Mucosa of gallbladder (tissue), 1 donor: ENCODE measurements around the gene MAZ. TPM values are rescaled to one million over a fixed set of nuclear protein-coding genes. Genes with fewer than 3 reads are reported as not detected.
"Not testable (repeated sequence)": the region's sequence is repeated elsewhere in the genome, so short reads cannot be mapped to it uniquely, and the experiment has no call there.

Experiments
- DNase-seq: peaks from one replicate; pipeline ENCODE4 v3.0.0-alpha.2; 2020; ENCODE audit warnings: low spot score
- total RNA-seq: library from RNA; stranded (reverse); gene quantifications from one replicate; pipeline ENCODE4 v1.2.1, GENCODE V29; 2021
- donor health status: DM: no; HTN: no; CAD: no.

MAZ gene
- 192 TPM for total RNA-seq

- no peak for DNase-seq
These were observed at the start of gene MAZ for GRCh38 chr16:29806099-29806579. Gene MAZ (plus strand): TSS chr16:29806529. CDS start chr16:29806702, 173 bp downstream.

DNA sequence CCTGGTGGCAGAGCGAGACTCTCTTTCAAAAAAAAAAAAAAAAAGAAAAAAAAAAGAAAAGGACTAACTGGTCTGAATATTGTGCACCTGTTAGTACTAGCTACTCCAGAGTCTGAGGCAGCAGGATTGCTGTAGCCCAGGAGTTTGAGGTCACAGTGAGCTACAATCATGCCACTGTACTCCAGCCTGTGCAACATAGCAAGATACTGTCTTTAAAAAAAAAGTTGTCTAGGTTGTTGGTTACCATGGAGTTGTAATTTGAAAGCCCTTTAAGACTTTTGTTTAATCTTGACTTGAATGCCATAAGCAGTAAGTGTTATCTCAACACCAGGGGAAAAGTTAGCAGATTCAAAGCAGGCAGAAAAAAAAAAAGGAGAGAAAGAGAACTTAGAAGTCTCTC lies 49.7 kb upstream of the MAZ start:
- no peak for DNase-seq

- DNase-seq: not testable (repeated sequence)
These were observed 49.2 kb upstream of the MAZ start for GRCh38 chr16:29757086-29757485.

- DNase-seq: peak; percentile 17
These were observed 48.3 kb upstream of the MAZ start for GRCh38 chr16:29757950-29758466.

DNA sequence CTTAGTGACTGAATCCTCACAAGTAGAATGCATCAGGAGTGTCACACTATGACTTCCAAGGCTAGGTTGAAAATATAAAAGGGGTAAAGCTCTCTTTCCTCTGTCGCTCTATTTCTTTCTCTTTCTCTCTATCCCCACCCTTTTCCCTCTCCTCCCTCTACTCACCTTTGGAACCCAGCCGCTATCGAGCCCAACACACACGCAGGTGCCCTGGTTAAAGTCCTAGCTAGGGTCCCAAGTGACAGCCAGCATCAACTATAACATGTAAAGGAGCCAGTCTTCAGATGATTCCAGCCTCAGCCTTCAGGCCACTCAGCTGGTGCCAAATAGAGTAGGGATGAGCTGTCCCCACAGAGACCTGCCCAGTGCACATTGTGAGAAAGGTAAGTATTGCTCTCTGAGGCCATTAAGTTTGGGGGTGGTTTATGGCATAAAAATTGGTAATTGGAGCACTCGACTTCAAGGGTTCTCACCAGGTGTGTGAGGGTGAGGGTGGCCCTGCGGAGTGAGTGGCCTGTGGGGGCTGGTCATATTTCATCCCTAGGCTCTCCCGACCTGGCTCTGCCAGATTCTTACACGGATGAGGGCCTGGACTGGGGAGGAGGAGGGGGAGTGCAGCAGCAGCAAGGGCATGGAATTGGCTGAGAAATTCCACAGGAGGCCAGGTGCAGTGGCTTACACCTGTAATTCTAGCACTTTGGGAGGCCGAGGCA lies 45.6 kb upstream of the MAZ start:
- no peak for DNase-seq

DNA sequence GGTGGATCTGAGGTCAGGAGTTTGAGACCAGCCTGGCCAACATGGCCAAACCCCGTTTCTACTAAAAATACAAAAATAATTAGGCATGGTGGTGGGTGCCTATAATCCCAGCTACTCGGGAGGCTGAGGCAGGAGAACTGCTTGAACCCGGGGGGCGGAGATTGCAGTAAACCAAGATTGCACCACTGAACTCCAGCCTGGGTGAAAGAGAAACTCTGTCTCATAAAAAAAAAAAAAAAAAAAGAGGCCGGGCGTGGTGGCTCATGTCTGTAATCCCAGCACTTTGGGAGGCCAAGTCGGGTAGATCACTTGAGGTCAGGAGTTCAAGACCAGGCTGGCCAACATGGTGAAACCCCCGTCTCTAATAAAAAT lies 45.1 kb upstream of the MAZ start:
- not testable (repeated sequence) for DNase-seq

- peak; percentile 51 for DNase-seq
These were observed 44.4 kb upstream of the MAZ start for GRCh38 chr16:29761882-29762281.

DNA sequence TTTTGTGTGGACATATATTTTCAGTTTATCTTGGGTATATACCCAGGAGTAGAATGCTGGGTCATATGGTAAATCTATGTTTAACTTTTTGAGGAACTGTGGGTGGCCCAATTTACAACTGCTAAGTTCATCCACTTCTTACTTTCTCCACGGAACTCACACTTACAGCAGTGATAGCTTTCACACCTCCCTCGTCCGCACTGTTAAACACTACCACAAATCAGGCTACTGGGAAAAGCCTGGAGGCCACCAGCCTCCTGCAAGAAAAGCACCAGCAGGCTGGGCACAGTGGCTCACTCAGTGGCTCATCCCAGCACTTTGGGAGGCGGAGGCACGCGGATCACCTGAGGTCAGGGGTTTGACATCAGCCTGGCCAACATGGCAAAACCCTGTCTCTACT lies 43.0 kb upstream of the MAZ start:
- no peak for DNase-seq

GRCh38 chr16:29765167-29766032 lies 40.9 kb upstream of the MAZ start:
- DNase-seq: peak; percentile 80

- no peak for DNase-seq
These were observed 39.8 kb upstream of the MAZ start for GRCh38 chr16:29766571-29766970.

GRCh38 chr16:29767062-29767461 lies 39.3 kb upstream of the MAZ start:
- DNase-seq: no peak

GRCh38 chr16:29769507-29769906 lies 36.8 kb upstream of the MAZ start:
- DNase-seq: no peak

DNA sequence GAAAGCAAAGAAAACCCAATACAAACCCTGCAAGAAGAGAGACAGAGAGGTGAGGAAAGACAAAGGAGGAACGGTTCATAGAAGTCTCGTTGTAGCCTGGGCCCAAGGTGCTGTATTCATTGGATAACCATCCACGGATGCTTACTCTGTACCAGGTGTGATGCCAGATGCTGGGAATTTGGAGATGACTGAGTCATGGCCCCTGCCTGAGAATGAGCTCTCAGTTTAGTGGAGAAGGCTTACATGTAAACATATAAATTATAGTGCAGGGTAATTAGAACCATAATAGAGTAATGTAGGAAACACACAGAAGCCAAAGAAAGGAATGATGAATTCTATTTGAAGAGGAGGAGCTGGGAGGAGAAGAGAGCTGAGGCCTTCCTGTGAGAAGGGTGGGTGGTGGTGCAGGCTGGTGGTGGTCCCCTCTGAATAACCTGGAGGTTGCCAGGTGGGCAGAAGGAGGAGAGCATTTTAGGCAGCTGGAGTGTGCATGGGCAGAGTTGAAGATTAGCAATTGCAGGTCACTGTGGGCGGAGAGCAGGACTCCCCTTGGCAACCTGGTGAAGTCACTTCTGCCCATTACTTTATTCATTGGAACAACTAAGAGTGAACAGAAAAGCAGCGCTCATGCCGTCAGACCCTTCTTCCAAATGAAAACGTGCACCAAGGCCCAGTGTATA lies 35.9 kb upstream of the MAZ start:
- no peak for DNase-seq

DNA sequence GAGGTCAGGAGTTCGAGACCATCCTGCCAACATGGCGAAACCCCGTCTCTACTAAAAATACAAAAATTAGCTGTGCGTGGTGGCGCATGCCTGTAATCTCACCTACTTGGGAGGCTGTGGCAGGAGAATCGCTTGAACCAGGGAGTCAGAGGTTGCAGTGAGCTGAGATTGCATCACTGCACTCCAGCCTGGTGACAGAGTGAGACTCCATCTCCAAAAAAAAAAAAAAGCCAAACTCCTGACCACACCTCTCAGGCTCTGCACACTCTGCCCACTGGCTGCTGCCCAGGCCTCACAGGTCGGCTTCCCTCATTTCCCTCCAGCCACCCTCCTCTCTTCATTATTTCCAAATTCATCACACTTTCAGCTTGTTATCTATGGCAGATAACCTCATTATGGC lies 34.0 kb upstream of the MAZ start:
- not testable (repeated sequence) for DNase-seq

DNA sequence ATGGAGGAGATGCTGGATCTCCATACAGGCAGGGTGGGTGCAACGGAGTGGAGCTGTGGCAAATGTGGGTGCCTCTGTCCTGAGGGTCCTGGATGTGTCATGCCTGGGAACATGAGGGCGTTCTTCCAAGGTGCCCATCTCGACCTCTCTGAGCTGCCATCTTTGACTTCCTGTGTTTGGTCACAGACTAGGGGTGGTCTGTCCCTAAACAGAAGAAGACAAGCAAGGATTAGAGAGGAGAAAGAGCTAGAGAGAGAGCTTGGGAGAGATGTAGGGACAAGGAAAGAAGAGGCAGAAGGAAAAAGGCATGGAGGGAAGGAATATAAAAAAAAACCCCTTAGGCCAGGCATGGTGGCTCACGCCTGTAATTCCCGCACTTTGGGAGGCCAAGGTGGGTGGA lies 31.6 kb upstream of the MAZ start:
- no peak for DNase-seq

DNA sequence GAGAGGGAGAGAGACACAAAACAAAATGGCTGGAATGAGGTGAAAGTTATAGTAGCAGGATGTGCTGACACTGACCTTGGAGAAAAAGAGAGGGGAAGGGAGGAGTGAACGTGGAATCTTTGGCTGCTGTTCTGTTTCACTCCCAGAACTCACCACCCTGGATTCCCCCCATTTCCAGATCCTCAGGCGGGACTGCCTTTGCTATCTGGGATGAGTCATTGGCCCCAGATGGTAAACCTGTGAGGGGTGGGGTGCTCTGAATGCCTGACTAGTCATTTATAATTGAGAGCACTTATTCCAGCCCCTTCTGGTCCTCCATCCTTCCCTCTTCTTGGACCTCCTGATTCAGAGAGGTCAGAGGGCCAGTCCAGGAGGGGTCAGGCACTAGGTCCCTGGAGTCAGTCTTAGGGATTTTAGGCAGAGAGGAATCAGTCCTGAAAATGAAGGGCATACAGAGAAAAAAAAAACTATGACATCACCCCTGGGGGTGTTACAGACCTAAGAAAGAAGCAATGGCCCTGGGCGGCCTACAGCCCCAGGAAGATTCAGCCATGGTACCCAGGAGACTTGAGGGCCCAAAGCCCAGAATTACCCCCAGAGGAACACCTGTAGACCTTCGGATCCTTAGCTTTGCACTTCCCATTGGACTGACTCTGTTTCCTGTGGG lies 30.5 kb upstream of the MAZ start:
- no peak for DNase-seq

DNA sequence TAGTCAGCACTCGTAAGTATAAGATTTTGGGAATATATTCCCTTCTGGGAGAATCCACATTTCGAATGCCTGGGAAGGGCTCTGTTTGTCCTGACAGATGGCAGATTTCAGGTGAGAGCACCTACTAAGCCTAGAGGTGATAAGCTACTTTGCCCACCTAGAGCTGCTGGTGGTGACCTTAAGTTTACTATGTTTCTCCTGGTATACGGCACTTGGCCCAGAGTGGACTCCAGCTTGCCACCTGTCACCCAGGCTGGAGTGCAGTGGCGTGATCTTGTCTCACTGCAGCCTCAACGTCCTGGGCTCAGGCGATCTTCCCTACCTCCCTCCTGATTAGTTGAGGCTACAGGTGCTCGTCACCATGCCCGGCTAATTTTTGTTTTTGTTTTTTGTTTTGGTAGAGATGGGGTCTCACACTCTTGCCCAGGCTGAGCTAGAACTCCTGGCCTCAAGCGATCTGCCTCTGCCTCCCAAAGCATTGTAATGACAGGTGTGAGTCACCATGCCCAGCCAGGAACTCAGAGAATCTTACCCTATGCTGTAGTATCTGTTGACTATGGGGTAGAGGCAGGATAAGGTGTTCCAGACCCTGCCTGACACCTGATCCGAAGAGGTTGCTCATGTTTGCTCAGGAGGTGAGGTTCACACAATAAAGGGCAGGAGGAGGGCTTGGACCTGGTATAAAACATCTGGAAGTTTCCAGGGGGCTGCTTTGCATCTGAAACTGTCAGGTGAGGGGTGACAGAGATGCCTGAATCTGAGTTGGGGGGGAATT lies 28.6 kb upstream of the MAZ start, which contains the start of gene ZG16:
Gene ZG16 (plus strand): TSS at position 681 of the 775 bp plus-strand sequence. CDS start 1,011 bp downstream, outside the sequence.
- no peak for DNase-seq

- no peak for DNase-seq
These were observed 26.9 kb upstream of the MAZ start for GRCh38 chr16:29779474-29779873.

GRCh38 chr16:29783094-29783953 lies 23.0 kb upstream of the MAZ start:
- DNase-seq: not testable (repeated sequence)

GRCh38 chr16:29784157-29784556 lies 22.2 kb upstream of the MAZ start:
- no peak for DNase-seq
